HCEC 1CT (cell line): ENCODE results near the gene RFX5.

Experiments used
- DNase-seq: peaks from one replicate; pipeline ENCODE4 v3.0.0-alpha.2; 2017

RFX5 gene

GRCh38 chr1:151315565-151316235, 31.4 kb downstream of the RFX5 start:
- DNase-seq = no peak

- DNase-seq = peak; percentile 74
Observed at GRCh38 chr1:151314137-151314875, 32.7 kb downstream of the RFX5 start.

GRCh38 chr1:151313501-151313900, 33.6 kb downstream of the RFX5 start:
- DNase-seq = no peak

GRCh38 chr1:151312826-151313225, 34.2 kb downstream of the RFX5 start:
- DNase-seq = no peak

- no peak for DNase-seq
Observed at GRCh38 chr1:151312411-151312810, 34.6 kb downstream of the RFX5 start.

- DNase-seq = peak; percentile 100
Observed at GRCh38 chr1:151311589-151312331, 35.3 kb downstream of the RFX5 start.

GRCh38 chr1:151311011-151311410, 36.0 kb downstream of the RFX5 start:
- peak; percentile 40 for DNase-seq

GRCh38 chr1:151309811-151310323, 37.2 kb downstream of the RFX5 start:
- DNase-seq = peak; percentile 41

GRCh38 chr1:151294742-151295462, 52.1 kb downstream of the RFX5 start:
- DNase-seq = no peak

- DNase-seq = no peak
Observed at GRCh38 chr1:151293093-151293492, 54.0 kb downstream of the RFX5 start.

- no peak for DNase-seq
Observed at GRCh38 chr1:151292207-151293030, 54.6 kb downstream of the RFX5 start.

- no peak for DNase-seq
Observed at GRCh38 chr1:151290709-151291303, 56.2 kb downstream of the RFX5 start.
